AG04449 (cell line): ENCODE measurements around the gene PREX1.
"Not testable (repeated sequence)": the region's sequence is repeated elsewhere in the genome, so short reads cannot be mapped to it uniquely, and the experiment has no call there.

Source experiments
- CTCF ChIA-PET: fragments of 350-600 bp; formaldehyde crosslinking; extraction: SDS; loops from one replicate; lab custom pipeline; 2021; ENCODE audit warnings: antibody characterized with exemption; lab: Yijun Ruan, JAX
- POLR2A ChIA-PET: fragments of 400-600, 350-600 bp; formaldehyde crosslinking; extraction: SDS; loops from one replicate; lab custom pipeline; 2020; ENCODE audit warnings: antibody characterized with exemption, inconsistent platforms; lab: Yijun Ruan, JAX
- DNase-seq: peaks from one replicate; pipeline ENCODE4 v3.0.0-alpha.2; 2010; ENCODE audit warnings: low read depth, low spot score
- H3K4me3 ChIP-seq: 2 replicates; pipeline ENCODE4 v1.5.1; 2011; ENCODE audit warnings: low read depth, mild to moderate bottlenecking, control low read depth, low read length
- CTCF ChIP-seq: IDR thresholded peaks from one replicate; pipeline ENCODE4 v1.5.1; 2011; ENCODE audit warnings: mild to moderate bottlenecking, moderate library complexity, low read length, control low read depth, inconsistent platforms; ENCODE audit not compliant: insufficient read depth; ENCODE audit errors: missing control alignments

Gene PREX1

GRCh38 chr20:48603116-48603818 lies 224.5 kb downstream of the PREX1 start:
- no peak for DNase-seq
- no peak overlapping the region for H3K4me3 ChIP-seq
- ChIA-PET CTCF (interaction anchor here (1.4 to 1.6 kb wide), 2 partner anchors 17 to 33 kb away, joined by 4 to 8 read pairs; no protein-coding TSS in a partner anchor), POLR2A (no interaction called here)
- no peak for TF ChIP-seq CTCF

- ChIA-PET POLR2A (no interaction called here), CTCF (interaction anchor here (1.4 kb wide), 2 partner anchors 18 to 35 kb away, joined by 4 to 6 read pairs; no protein-coding TSS in a partner anchor)
- H3K4me3 ChIP-seq = no peak overlapping the region
- TF ChIP-seq CTCF = no peak
- DNase-seq = no peak
Measured at GRCh38 chr20:48601798-48602197, 226.0 kb downstream of the PREX1 start.

GRCh38 chr20:48600470-48600945 lies 227.3 kb downstream of the PREX1 start:
- no peak for DNase-seq
- no peak for TF ChIP-seq CTCF
- ChIA-PET POLR2A (no interaction called here), CTCF (no interaction called here)
- no peak overlapping the region for H3K4me3 ChIP-seq

- DNase-seq = no peak
- H3K4me3 ChIP-seq = no peak overlapping the region
- ChIA-PET CTCF (no interaction called here), POLR2A (no interaction called here)
- TF ChIP-seq CTCF = no peak
Measured at GRCh38 chr20:48599748-48600469, 227.9 kb downstream of the PREX1 start.

- TF ChIP-seq CTCF = no peak
- POLR2A ChIA-PET = no interaction called here
- no peak overlapping the region for H3K4me3 ChIP-seq
- no peak for DNase-seq
- CTCF ChIA-PET = no interaction called here
Measured at GRCh38 chr20:48599106-48599747, 228.6 kb downstream of the PREX1 start.

GRCh38 chr20:48598303-48598941 lies 229.4 kb downstream of the PREX1 start:
- H3K4me3 ChIP-seq, DNase-seq, POLR2A ChIA-PET, CTCF ChIA-PET: not testable (repeated sequence)
